ENCODE results near the gene TMEM258.

- no peak for TF ChIP-seq POLR2A (IDR thresholded peaks at IDR 0.05)
- no peak for TF ChIP-seq CTCF (IDR thresholded peaks at IDR 0.05)
These were observed 50.0 kb downstream of the TMEM258 start for GRCh38 chr11:61742391-61742790.
